ENCODE measurements around the gene CLMN.
"Not testable (repeated sequence)": the region's sequence is repeated elsewhere in the genome, so short reads cannot be mapped to it uniquely, and the experiment has no call there.

The CLMN gene

DNA sequence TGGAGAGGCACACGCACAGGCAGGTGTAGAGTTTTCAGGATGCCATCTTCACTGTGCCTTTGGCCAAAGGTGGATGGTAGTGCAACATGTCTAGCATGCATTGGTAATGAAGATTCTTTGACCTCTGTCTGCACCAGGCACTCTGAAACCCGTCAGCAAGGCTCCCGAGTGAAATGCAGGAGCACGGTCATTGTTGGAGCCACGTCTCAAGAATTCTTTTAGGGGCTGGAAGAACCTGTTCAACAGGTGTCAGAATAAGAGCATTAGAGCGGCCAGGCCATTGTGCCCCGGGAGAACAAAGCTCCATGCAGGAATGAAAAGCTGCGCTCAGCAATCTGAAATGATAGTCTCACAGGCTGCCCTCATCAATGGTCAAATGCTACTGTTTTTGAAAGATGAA lies 122.2 kb downstream of the CLMN start:
- DNase-seq (ENCODE audit: low read depth in 2 of 3, low spot score in 2 of 3): no peak

DNA sequence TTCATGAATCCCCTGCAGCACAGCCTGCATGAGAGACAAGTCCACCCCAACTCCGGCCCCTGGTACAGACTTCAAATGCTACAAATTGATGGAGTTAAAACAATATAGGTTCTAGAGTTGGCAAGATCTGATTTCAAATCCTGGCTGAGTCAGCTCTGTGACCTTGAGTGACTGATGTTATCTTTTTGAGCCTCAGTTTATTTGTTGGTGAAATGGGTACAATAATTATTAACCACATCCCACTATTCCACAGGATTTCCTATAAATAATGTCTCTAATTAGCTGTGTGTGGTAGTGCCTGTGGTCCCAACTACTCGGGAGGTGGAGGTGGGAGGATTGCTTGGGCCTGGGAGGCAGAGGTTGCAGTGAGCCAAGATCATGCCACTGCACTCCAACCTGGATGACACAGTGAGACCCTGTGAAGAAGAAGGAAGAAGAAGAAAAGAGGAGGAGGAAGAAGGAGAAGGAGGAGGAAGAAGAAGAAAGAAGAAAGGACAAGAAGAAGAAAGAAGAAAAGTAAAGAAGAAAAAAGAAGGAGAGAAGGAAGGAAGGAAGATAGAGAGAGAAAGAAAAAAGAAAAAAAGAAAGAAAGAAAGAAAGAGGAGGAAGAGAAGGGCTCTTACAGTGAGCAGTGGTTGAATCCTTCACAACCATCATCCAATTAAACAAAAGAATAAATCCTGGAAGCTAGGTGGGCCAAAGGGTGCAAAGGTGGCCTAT lies 122.7 kb downstream of the CLMN start:
- no peak for DNase-seq (ENCODE audit: low read depth in 2 of 3, low spot score in 2 of 3)

DNA sequence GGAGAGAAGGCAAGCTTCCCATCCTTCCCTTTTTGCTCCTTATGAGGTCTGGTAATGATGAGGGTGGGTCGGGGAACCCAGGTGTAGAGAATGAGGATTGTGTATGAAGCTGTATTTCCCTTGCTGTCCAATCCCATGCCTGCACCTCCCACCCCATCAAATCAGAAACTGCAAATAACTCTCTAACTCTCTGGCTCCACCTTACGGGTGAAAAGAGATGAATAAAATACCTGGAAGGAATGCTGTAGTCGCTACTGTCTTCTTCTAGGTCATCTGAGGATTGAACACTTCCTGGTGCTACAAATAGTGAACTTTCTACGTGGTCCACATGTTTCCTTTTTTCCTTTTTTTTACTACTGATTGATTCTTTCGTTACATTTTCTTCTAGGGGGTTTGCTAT lies 123.4 kb downstream of the CLMN start:
- no peak for DNase-seq (ENCODE audit: low read depth in 2 of 3, low spot score in 2 of 3)

DNA sequence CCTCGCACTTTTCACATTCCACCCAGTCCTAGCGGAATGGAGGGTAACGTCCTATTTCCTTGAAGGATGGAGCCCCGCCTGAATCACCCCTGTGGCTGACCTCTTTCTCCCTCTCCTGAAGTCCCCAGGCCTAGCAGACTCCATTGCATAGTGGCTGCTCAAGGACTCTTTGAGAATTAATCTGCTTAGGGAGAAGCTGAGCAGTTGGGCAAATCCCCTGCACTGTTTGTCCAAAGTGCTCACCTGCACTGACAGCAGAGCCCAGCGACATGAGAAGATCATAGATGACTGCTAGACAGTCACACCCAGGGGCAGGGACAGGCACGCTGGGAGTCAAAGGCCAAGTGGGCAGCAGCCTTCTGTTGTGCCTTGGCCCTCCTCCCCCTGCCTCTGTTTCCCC lies 124.7 kb downstream of the CLMN start:
- no peak for DNase-seq (ENCODE audit: low read depth in 2 of 3, low spot score in 2 of 3)

GRCh38 chr14:95193081-95193480 lies 126.6 kb downstream of the CLMN start:
- DNase-seq (ENCODE audit: low read depth in 2 of 3, low spot score in 2 of 3): no peak

DNA sequence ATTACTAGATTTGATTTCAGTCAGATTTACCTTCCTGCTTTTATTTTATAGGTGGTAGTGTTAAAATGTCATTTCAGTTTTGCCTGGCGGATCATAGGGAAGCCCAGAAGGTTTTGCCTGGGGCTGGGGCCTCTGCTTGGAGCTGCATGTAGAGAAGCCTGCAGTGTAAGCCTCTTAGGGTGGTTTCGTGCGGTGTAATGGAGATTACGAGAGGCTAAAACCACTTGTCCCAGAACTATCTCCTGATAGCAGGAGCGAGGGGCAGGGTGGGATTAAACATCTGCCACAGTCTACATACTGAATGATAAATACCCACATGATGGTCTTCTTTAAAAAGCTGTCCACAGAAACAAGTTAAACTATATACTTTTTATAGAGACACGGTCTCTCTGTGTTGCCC lies 127.4 kb downstream of the CLMN start:
- DNase-seq (ENCODE audit: low read depth in 2 of 3, low spot score in 2 of 3): no peak

DNA sequence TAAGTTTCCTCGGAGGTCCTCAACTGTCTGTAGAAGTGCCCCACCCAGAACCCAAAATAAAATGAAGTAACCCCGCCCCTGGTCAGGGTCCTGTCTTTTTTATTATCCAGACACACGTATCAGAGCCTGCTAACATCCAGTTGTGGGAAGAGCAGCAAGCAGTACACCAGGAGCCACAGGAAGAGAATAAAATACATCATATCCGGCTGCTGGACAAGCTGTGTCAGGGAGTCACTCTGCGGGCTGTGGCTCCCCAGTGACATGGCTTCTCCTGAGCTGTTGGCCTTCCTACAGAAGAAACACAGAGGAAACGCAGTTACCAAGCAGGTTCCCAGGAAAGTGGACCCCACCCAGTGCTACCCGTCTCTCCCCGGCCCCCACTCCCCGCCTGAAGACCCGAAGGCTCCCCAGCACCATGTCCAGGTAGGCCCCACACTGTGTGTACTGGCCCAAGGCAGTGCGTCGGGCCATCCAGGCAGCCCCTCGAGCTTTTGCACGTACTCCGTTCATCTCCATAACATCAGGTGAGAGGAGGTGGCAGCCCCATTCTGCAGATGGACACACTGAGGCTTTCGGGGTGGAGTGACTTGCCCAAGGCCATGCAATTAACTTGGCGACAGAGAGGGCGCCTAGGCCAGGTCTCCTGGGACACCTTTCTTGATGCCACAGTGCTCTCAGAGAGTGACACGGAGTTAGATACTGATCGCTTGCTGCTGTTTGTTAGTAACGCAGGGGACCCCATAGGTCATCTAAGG lies 128.1 kb downstream of the CLMN start:
- no peak for DNase-seq (ENCODE audit: low read depth in 2 of 3, low spot score in 2 of 3)

- DNase-seq (ENCODE audit: low read depth in 2 of 3, low spot score in 2 of 3): no peak
Observed at GRCh38 chr14:95190857-95191256, 128.9 kb downstream of the CLMN start.

DNA sequence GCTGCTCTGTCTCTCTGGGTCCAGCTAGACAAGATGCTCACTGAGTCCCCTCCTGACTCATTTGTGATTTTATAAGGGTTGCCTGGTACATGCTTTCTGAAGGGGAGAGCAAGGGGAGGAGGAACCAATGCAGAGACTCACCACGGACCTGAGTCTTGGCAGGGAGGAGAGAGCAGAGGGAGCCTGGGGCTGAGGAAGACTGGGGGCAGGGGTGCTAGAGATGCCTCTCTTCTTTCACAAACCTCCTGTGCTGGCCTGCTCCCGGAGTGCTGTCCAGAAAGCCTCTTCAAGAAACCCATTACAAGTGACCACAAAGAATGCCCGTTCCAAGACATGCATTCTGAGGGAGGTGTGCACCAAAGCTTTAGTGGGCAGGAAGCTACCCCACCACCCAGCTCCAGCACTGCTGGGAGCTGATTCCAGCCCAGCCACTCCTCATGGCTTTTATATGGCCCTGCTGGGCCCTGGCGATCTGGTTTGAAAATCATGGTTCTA lies 129.3 kb downstream of the CLMN start:
- DNase-seq (ENCODE audit: low read depth in 2 of 3, low spot score in 2 of 3): no peak

DNA sequence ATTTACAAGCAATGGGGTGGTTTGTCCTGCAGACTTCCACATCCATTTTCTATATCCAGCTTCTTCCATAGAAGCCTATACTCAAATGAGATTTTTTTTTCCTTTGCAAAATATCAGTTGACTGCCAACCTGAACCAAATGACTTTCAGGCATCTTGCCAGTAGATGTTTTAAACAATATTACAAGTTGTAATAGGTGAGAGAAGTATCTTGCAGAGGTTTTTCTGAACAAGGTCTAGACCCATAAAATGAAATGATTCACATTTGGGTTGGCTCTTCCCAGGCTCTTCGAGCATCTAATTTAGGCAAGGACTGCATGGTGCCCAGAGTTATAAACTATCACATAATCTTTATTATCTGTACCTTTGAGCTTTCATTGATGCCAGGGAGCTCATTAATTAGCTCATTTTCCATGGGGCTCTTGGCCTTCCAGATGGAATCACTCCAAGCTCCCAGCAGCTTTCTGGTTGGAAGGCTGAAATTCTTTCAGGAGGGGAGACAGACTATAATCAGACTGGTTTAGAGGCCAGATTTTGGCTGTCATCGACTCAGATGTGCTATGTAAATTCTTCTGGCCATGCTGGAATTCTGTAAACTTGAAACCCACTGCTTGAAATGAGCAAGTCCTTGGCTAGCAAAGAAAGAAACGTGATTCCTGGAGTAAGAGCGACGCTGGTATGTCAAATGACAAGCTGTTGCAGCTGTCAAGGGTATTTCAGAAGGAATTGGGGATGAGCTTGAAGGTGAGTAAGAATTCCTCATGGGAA lies 130.2 kb downstream of the CLMN start:
- no peak for DNase-seq (ENCODE audit: low read depth in 2 of 3, low spot score in 2 of 3)

GRCh38 chr14:95188380-95188779 lies 131.3 kb downstream of the CLMN start:
- no peak for DNase-seq (ENCODE audit: low read depth in 2 of 3, low spot score in 2 of 3)

- DNase-seq (ENCODE audit: low read depth in 2 of 3, low spot score in 2 of 3): no peak
Observed at GRCh38 chr14:95185767-95186392, 133.8 kb downstream of the CLMN start.

DNA sequence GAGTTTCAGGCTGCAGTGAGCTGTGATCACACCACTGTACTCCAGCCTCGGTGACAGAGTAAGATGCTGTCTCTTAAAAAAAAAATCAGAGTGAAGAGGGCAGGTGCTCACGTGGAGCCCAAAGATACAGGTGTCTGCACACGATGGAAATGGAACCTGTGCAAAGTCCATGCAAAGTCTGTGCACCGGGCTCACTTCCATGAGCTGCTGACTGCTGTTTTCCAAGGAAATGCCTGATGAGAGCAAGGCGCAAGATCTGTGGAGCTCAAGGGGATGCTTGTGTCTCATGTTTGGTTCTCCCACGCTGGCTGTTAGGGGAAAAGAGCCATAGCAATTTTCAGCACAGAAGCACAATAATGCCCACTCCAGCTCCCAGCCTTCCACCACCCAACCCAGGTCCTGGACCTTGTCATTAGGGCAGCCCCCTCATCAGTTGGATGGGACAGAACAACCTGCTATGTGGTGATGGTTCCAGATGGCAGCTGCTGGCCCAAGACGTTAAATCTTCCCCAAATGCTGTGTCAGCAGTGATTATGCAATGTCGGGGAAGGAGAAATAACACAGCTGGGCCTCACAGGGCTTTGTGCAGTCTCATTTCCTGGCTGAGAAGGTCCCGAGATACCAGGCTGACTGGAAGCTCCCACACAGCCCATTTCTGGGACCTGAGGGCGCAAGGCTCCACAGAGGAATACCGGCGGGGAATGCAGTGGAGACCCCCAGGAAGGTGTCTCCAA lies 134.5 kb downstream of the CLMN start:
- no peak for DNase-seq (ENCODE audit: low read depth in 2 of 3, low spot score in 2 of 3)

GRCh38 chr14:95184413-95184790 lies 135.3 kb downstream of the CLMN start:
- no peak for DNase-seq (ENCODE audit: low read depth in 2 of 3, low spot score in 2 of 3)

GRCh38 chr14:95183532-95184412 lies 135.9 kb downstream of the CLMN start:
- DNase-seq (ENCODE audit: low read depth in 2 of 3, low spot score in 2 of 3): no peak

GRCh38 chr14:95183082-95183481 lies 136.6 kb downstream of the CLMN start:
- DNase-seq (ENCODE audit: low read depth in 2 of 3, low spot score in 2 of 3): no peak

- no peak for DNase-seq (ENCODE audit: low read depth in 2 of 3, low spot score in 2 of 3)
Observed at GRCh38 chr14:95182379-95182778, 137.3 kb downstream of the CLMN start.

- no peak for DNase-seq (ENCODE audit: low read depth in 2 of 3, low spot score in 2 of 3)
Observed at GRCh38 chr14:95180966-95181741, 138.6 kb downstream of the CLMN start.

DNA sequence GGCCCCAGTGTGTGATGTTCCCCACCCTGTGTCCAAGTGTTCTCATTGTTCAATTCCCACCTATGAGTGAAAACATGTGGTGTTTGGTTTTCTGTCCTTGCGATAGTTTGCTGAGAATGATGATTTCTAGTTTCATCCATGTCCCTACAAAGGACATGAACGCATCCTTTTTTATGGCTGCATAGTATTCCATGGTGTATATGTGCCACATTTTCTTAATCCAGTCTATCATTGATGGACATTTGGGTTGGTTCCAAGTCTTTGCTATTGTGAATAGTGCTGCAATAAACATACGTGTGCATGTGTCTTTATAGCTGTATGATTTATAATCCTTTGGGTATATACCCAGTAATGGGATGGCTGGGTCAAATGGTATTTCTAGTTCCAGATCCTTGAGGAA lies 144.0 kb downstream of the CLMN start:
- not testable (repeated sequence) for DNase-seq (ENCODE audit: low read depth in 2 of 3, low spot score in 2 of 3)
